ENCODE data around the gene LCN6. TPM values are rescaled to one million over a fixed set of nuclear protein-coding genes. Genes with fewer than 3 reads are reported as not detected.

The LCN6 gene
- total and polyA plus RNA-seq, 10 of the 15 experiments (the other 5 are each of a cell fraction or from before 2014, with no cell fraction given): not detected

- 0 out of 2 replicates have a peak, but pooled peaks have one; percentile 19 for TF ChIP-seq NR2F1 (conservative IDR thresholded peaks at IDR 0.05)
These were observed 6.3 kb downstream of the LCN6 start (continued) for GRCh38 chr9:136741883-136742571.

GRCh38 chr9:136740971-136741882 is 7.1 kb downstream of the LCN6 start:
- Histone ChIP-seq H3K27me3 (replicated peaks in 1 of 2; ENCODE audit: control insufficient read depth in 2 of 2, insufficient read depth in 2 of 2, low read length in 1 of 2) (peaks cover 0 to 8% of the 10 kb centered on the region in 2 experiments; a peak in 3 of 4 replicates), H3K9me3 (replicated peaks; ENCODE audit: control insufficient read depth, insufficient read depth, low read length) (no peaks in the 10 kb centered on the region), H3K36me3 (ENCODE audit: control insufficient read depth in 2 of 2, insufficient read depth in 2 of 2, low read length in 1 of 2) (no peaks in the 10 kb centered on the region), H3K9ac (ENCODE audit: control insufficient read depth, insufficient read depth, low read length) (no peak overlapping the region), H3K4me3 (peak overlapping the region; percentile 33; the same call in 1 of the 2 replicates), H4K20me1 (ENCODE audit: control insufficient read depth, insufficient read depth) (no peaks in the 10 kb centered on the region), H2AFZ (ENCODE audit: control insufficient read depth, low read depth, low read length) (peak overlapping the region; percentile 44), H3K4me1 (ENCODE audit: control insufficient read depth, insufficient read depth, low read length) (peaks cover 15% of the 10 kb centered on the region), H3K4me2 (ENCODE audit: control insufficient read depth, insufficient read depth) (peak overlapping the region; percentile 79), H3K27ac (ENCODE audit: control insufficient read depth, insufficient read depth) (no peak overlapping the region), H3K79me2 (ENCODE audit: control insufficient read depth, insufficient read depth, low read length) (no peaks in the 10 kb centered on the region)
- ChIA-PET SMC1A (ENCODE audit: uncharacterized antibody, unreplicated experiment) (interaction anchor here (1.0 to 2.2 kb wide), 3 partner anchors 14 to 40 kb away, joined by 3 to 7 read pairs (median 3); no protein-coding TSS in a partner anchor), CTCF (interaction anchor here (1.0 to 1.8 kb wide), 7 partner anchors 8 to 326 kb away, joined by 3 to 7 read pairs (median 4); partner anchors contain the start of gene LCN8), POLR2A (interaction anchor here (0.6 to 2.3 kb wide), 5 partner anchors 12 to 785 kb away, joined by 3 to 15 read pairs (median 3); partner anchors contain the start of gene AGPAT2), RAD21 (ENCODE audit: unreplicated experiment) (interaction anchor here (0.7 to 0.9 kb wide), 5 partner anchors 11 to 294 kb away, joined by 3 to 5 read pairs (median 3); no protein-coding TSS in a partner anchor)
- TF ChIP-seq, protein P1, sequence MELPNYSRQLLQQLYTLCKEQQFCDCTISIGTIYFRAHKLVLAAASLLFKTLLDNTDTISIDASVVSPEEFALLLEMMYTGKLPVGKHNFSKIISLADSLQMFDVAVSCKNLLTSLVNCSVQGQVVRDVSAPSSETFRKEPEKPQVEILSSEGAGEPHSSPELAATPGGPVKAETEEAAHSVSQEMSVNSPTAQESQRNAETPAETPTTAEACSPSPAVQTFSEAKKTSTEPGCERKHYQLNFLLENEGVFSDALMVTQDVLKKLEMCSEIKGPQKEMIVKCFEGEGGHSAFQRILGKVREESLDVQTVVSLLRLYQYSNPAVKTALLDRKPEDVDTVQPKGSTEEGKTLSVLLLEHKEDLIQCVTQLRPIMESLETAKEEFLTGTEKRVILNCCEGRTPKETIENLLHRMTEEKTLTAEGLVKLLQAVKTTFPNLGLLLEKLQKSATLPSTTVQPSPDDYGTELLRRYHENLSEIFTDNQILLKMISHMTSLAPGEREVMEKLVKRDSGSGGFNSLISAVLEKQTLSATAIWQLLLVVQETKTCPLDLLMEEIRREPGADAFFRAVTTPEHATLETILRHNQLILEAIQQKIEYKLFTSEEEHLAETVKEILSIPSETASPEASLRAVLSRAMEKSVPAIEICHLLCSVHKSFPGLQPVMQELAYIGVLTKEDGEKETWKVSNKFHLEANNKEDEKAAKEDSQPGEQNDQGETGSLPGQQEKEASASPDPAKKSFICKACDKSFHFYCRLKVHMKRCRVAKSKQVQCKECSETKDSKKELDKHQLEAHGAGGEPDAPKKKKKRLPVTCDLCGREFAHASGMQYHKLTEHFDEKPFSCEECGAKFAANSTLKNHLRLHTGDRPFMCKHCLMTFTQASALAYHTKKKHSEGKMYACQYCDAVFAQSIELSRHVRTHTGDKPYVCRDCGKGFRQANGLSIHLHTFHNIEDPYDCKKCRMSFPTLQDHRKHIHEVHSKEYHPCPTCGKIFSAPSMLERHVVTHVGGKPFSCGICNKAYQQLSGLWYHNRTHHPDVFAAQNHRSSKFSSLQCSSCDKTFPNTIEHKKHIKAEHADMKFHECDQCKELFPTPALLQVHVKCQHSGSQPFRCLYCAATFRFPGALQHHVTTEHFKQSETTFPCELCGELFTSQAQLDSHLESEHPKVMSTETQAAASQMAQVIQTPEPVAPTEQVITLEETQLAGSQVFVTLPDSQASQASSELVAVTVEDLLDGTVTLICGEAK (IDR thresholded peaks at IDR 0.05; ENCODE audit: borderline replicate concordance): no peak
- TF ChIP-seq ESRRA (IDR thresholded peaks at IDR 0.05; ENCODE audit: low read length): no peak
- TF ChIP-seq BHLHE40 (IDR thresholded peaks at IDR 0.05; ENCODE audit: borderline replicate concordance in 1 of 2, low read depth in 2 of 2, low read length in 1 of 2): peak; percentile 43 to 88; a peak in 3 of 4 replicates
- TF ChIP-seq, protein P2, sequence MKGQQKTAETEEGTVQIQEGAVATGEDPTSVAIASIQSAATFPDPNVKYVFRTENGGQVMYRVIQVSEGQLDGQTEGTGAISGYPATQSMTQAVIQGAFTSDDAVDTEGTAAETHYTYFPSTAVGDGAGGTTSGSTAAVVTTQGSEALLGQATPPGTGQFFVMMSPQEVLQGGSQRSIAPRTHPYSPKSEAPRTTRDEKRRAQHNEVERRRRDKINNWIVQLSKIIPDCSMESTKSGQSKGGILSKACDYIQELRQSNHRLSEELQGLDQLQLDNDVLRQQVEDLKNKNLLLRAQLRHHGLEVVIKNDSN (IDR thresholded peaks at IDR 0.05; ENCODE audit: borderline replicate concordance, extremely low read length, insufficient read depth, low read depth, low read length): peak; percentile 49
- 0 out of 4 replicates have a peak, but pooled peaks of 1 of the 2 experiments have one; percentile 29 for TF ChIP-seq IKZF2 (IDR thresholded peaks at IDR 0.05)
- TF ChIP-seq EED (IDR thresholded peaks at IDR 0.05; ENCODE audit: low read depth): peak; percentile 23; the same call in 1 of the 2 replicates
- peak; percentile 62 for TF ChIP-seq MEF2B (IDR thresholded peaks at IDR 0.05; ENCODE audit: partially characterized antibody, poor library complexity, severe bottlenecking)
- TF ChIP-seq NR2F1 (conservative IDR thresholded peaks at IDR 0.05): peak; percentile 33; the same call in 1 of the 2 replicates
- ATAC-seq (peak; percentile 18), FAIRE-seq (no peak), DNase-seq (ENCODE audit: low read depth, low spot score) (no peak)
- in situ Hi-C loops (cut with MboI) (no loop called here), intact Hi-C loops (cut with micrococcal nuclease; ENCODE audit: unreplicated experiment) (no loop called here)
- BruUV-seq (replicated peaks): no TSS peak
- WGBS (ENCODE audit: insufficient coverage, insufficient replicate concordance, low lambda C conversion rate, missing lambda C conversion rate): 7% methylated on average over 35 of the region's 37 CpGs
